HepG2 (cell line): Measurements from ENCODE around the gene PTPN3. TPM values are rescaled to one million over a fixed set of nuclear protein-coding genes. Genes with fewer than 3 reads are reported as not detected.

Experiments
- ATAC-seq: fragments of 200-7000 bp; cut with Tn5 transposase; 3 replicates; pipeline ENCODE4 v1.9.1; 2020; ENCODE audit warnings: mild to moderate bottlenecking, moderate library complexity
- BruUV-seq: library from RNA; stranded (reverse); fragments of 400-500 nt; replicated peaks from 2 replicates; lab custom pipeline; 2021; lab: Mats Ljungman, UMichigan
- CTCF ChIA-PET: fragments of 300-600 bp; formaldehyde crosslinking; extraction: SDS; loops from one replicate; lab custom pipeline; 2021; ENCODE audit warnings: low total read pairs, inconsistent platforms, low intra/inter-chr PET ratio; lab: Yijun Ruan, JAX
- POLR2A ChIA-PET: fragments of 350-600 bp; sonication (Branson Sonifier 250); formaldehyde crosslinking; loops from one replicate; lab custom pipeline; 2020; ENCODE audit warnings: antibody characterized with exemption, inconsistent platforms; lab: Yijun Ruan, JAX
- DNase-seq: peaks from one replicate; pipeline ENCODE4 v3.0.0-alpha.2; 2015; ENCODE audit warnings: low spot score
- FAIRE-seq: peaks from 3 replicates; lab custom pipeline; 2011; peaks lifted over from hg19 to GRCh38; lab: Jason Lieb, UNC
- H2AFZ ChIP-seq: one replicate; pipeline ENCODE4 v1.6.1; 2011; ENCODE audit warnings: low read length, inconsistent platforms
- H3K27ac ChIP-seq: fragments of 300-600 bp; 3 replicates; pipeline ENCODE4 v1.8.0; 2011; ENCODE audit warnings: mixed run types, mild to moderate bottlenecking, mixed read lengths, low read length, inconsistent platforms; ENCODE audit not compliant: insufficient read depth; ENCODE audit errors: extremely low read length
- H3K27me3 ChIP-seq, 2 experiments: fragments of 200-600 bp in 1 of 2; 2 replicates in 1 of 2; 3 replicates in 1 of 2; pipeline versions ENCODE4 v1.6.0 to v1.8.0; 2011; ENCODE audit warnings: low read length in 2 of 2, mild to moderate bottlenecking in 2 of 2, moderate library complexity in 2 of 2, inconsistent platforms in 1 of 2; ENCODE audit not compliant: insufficient read depth in 2 of 2, control insufficient read depth in 1 of 2
- H3K36me3 ChIP-seq, 2 experiments: fragments of 200-600 bp in 1 of 2; replicated peaks in 1 of 2; 2 replicates in 1 of 2; 3 replicates in 1 of 2; pipeline versions ENCODE4 v1.5.1 to v1.8.0; 2011; ENCODE audit warnings: low read length in 2 of 2, inconsistent platforms in 1 of 2; ENCODE audit not compliant: insufficient read depth in 2 of 2, control insufficient read depth in 1 of 2
- H3K4me1 ChIP-seq: 2 replicates; pipeline ENCODE4 v1.5.1; 2012; ENCODE audit warnings: low read length, inconsistent platforms; ENCODE audit not compliant: insufficient read depth
- H3K4me2 ChIP-seq: 2 replicates; pipeline ENCODE4 v1.6.0; 2011; ENCODE audit warnings: low read depth, low read length, inconsistent platforms
- H3K4me3 ChIP-seq, 3 experiments: fragments of 200-600 bp in 1 of 3; sonication (generic), shearing (Covaris generic) in 1 of 3; replicated peaks in 1 of 3; 2 replicates each; pipeline ENCODE4 v1.5.1; 2011 to 2016; ENCODE audit warnings: low read length in 3 of 3, inconsistent platforms in 2 of 3, low read depth in 2 of 3, mild to moderate bottlenecking in 2 of 3, control low read depth in 1 of 3, mixed read lengths in 1 of 3; ENCODE audit not compliant: insufficient read depth in 1 of 3
- H3K79me2 ChIP-seq: one replicate; pipeline ENCODE4 v1.6.1; 2011; ENCODE audit warnings: low read length, inconsistent platforms; ENCODE audit not compliant: insufficient read depth
- H3K9ac ChIP-seq: 2 replicates; pipeline ENCODE4 v1.6.0; 2011; ENCODE audit warnings: mild to moderate bottlenecking, low read depth, low read length, inconsistent platforms; ENCODE audit not compliant: insufficient read depth
- H3K9me3 ChIP-seq: 2 replicates; pipeline ENCODE4 v1.5.1; 2012; ENCODE audit warnings: mild to moderate bottlenecking, low read length
- H4K20me1 ChIP-seq: 2 replicates; pipeline ENCODE4 v1.6.0; 2011; ENCODE audit warnings: inconsistent platforms, mild to moderate bottlenecking, low read length, moderate library complexity; ENCODE audit not compliant: insufficient read depth
- AHDC1 ChIP-seq: sonication (generic); formaldehyde crosslinking; IDR thresholded peaks from 2 replicates; pipeline ENCODE4 v1.5.1; 2020; ENCODE audit warnings: mild to moderate bottlenecking, missing genetic modification reagents, borderline replicate concordance
- DNMT1 ChIP-seq: sonication (generic); formaldehyde crosslinking; IDR thresholded peaks from 2 replicates; pipeline ENCODE4 v1.5.1; 2020; ENCODE audit warnings: mild to moderate bottlenecking, missing genetic modification reagents
- FLYWCH1 ChIP-seq: sonication (generic); formaldehyde crosslinking; IDR thresholded peaks from 2 replicates; pipeline ENCODE4 v1.8.1; 2023; ENCODE audit warnings: mild to moderate bottlenecking, missing genetic modification reagents
- GATA4 ChIP-seq: sonication (generic); IDR thresholded peaks from 2 replicates; pipeline ENCODE4 v1.6.1; 2016; ENCODE audit warnings: antibody characterized with exemption, low read depth, borderline replicate concordance
- KAT8 ChIP-seq: IDR thresholded peaks from 2 replicates; pipeline ENCODE4 v1.6.1; 2016; ENCODE audit warnings: missing genetic modification reagents, missing compliant biosample characterization
- NCOA5 ChIP-seq: sonication (generic); formaldehyde crosslinking; IDR thresholded peaks from 2 replicates; pipeline ENCODE4 v1.4.0; 2020; ENCODE audit warnings: missing genetic modification reagents
- PAX8 ChIP-seq: sonication (generic); formaldehyde crosslinking; IDR thresholded peaks from 2 replicates; pipeline ENCODE4 v1.8.0; 2022; ENCODE audit warnings: mild to moderate bottlenecking, missing genetic modification reagents, borderline replicate concordance
- POLR2G ChIP-seq: fragments of 200-400 bp; formaldehyde crosslinking; IDR thresholded peaks from 2 replicates; pipeline ENCODE4 v1.6.1; 2018; ENCODE audit warnings: mild to moderate bottlenecking, low read depth, low read length, moderate library complexity
- SOX5 ChIP-seq: IDR thresholded peaks from 2 replicates; pipeline ENCODE4 v1.6.1; 2016; ENCODE audit warnings: borderline replicate concordance
- ZFP36L2 ChIP-seq: sonication (generic); formaldehyde crosslinking; IDR thresholded peaks from 2 replicates; pipeline ENCODE4 v1.4.0; 2020; ENCODE audit warnings: missing genetic modification reagents
- ZNF383 ChIP-seq: sonication (generic); formaldehyde crosslinking; IDR thresholded peaks from 2 replicates; pipeline ENCODE4 v1.4.0; 2020; ENCODE audit warnings: missing genetic modification reagents, mild to moderate bottlenecking, borderline replicate concordance
- ZNF572 ChIP-seq: sonication (generic); formaldehyde crosslinking; IDR thresholded peaks from 2 replicates; pipeline ENCODE4 v1.5.1; 2020; ENCODE audit warnings: mild to moderate bottlenecking, missing genetic modification reagents
- ZNF615 ChIP-seq: sonication (generic); formaldehyde crosslinking; IDR thresholded peaks from 2 replicates; pipeline ENCODE4 v1.5.0; 2020; ENCODE audit warnings: mild to moderate bottlenecking, missing genetic modification reagents, borderline replicate concordance
- WGBS: methylation state at CpG from one replicate; pipeline ENCODE4 v1.1.6; 2017; ENCODE audit warnings: low lambda C conversion rate; 5-methylcytosine and 5-hydroxymethylcytosine counted together
- in situ Hi-C: cut with HindIII; loops from 2 replicates; pipeline ENCODE4 v1.10.0; 2017; ENCODE audit warnings: low pct_unique_long_range_greater_than_20kb; ENCODE audit not compliant: extremely low pct_ligation_motif_present
- intact Hi-C: fragments of 100-400 bp; cut with micrococcal nuclease; formaldehyde crosslinking; loops from one replicate; pipeline ENCODE4 v1.10.0; 2022; ENCODE audit not compliant: unreplicated experiment
- polyA plus RNA-seq, 8 experiments: library from polyadenylated mRNA; depleted of rRNA in 3 of 8; stranded (reverse) in 7 of 8; unstranded in 1 of 8; fragments of >200 nt; fragmentation: Illumina TruSeq in 4 of 8; extraction: Trizol in 4 of 8; gene quantifications; 2 replicates each; pipeline versions ENCODE4 v1.2.1 to v1.2.3, GENCODE V29; 2011 to 2016; ENCODE audit warnings: low read depth in 4 of 8, missing spikeins in 1 of 8, mixed read lengths in 1 of 8; ENCODE audit not compliant: insufficient read depth in 1 of 8
- total RNA-seq, 5 experiments: library from RNA; depleted of rRNA; stranded (reverse); fragments of >200 nt; fragmentation: Illumina TruSeq; extraction: Trizol; gene quantifications; 2 replicates each; pipeline ENCODE4 v1.2.3, GENCODE V29; 2016; ENCODE audit warnings: low read depth in 1 of 5
- TF ChIP-seq, protein P1 (sequence below): sonication (generic); formaldehyde crosslinking; IDR thresholded peaks from 2 replicates; pipeline ENCODE4 v1.5.1; 2020; ENCODE audit warnings: missing genetic modification reagents, mild to moderate bottlenecking, borderline replicate concordance
- TF ChIP-seq, protein P2 (sequence below): sonication (generic); formaldehyde crosslinking; IDR thresholded peaks from 2 replicates; pipeline ENCODE4 v1.5.1; 2020; ENCODE audit warnings: missing genetic modification reagents, mild to moderate bottlenecking, borderline replicate concordance

PTPN3 gene
- total and polyA plus RNA-seq, 2 of the 13 experiments (the other 11 are each of a cell fraction or from before 2014, with no cell fraction given) = 5.6 to 20.5 TPM

- FAIRE-seq (peak; percentile 83), DNase-seq (peak; percentile 92), ATAC-seq (peak; percentile 89)
- Histone ChIP-seq H3K9ac (no peak overlapping the region), H3K27ac (no peak overlapping the region), H2AFZ (no peak overlapping the region), H3K4me2 (peak overlapping the region; percentile 89), H3K27me3 (no peaks in the 10 kb centered on the region; a peak in 2 of 5 replicates), H3K4me1 (peaks cover 51% of the 10 kb centered on the region), H4K20me1 (no peaks in the 10 kb centered on the region), H3K9me3 (no peaks in the 10 kb centered on the region), H3K36me3 (no peaks in the 10 kb centered on the region), H3K4me3 (peak overlapping the region; percentile 29 to 51 (median 32)), H3K79me2 (no peaks in the 10 kb centered on the region)
- POLR2A ChIA-PET = interaction anchor here (1.1 kb wide), 1 partner anchor 30 kb away, joined by 4 read pairs; no protein-coding TSS in a partner anchor
- no TSS peak for BruUV-seq
- under 1% methylated on average over 9 of the region's 9 CpGs for WGBS
- intact Hi-C loops (loop anchor here (1.0 to 5.0 kb wide), 2 partner anchors 30 to 40 kb away; no protein-coding TSS in a partner anchor), in situ Hi-C loops (loop anchor here (25.0 kb wide), 1 partner anchor 320 kb away; no protein-coding TSS in a partner anchor)
- CTCF ChIA-PET = no interaction called here
- peak; percentile 81 for TF ChIP-seq KAT8 (CRISPR knock-in tag)
- TF ChIP-seq, protein P1, sequence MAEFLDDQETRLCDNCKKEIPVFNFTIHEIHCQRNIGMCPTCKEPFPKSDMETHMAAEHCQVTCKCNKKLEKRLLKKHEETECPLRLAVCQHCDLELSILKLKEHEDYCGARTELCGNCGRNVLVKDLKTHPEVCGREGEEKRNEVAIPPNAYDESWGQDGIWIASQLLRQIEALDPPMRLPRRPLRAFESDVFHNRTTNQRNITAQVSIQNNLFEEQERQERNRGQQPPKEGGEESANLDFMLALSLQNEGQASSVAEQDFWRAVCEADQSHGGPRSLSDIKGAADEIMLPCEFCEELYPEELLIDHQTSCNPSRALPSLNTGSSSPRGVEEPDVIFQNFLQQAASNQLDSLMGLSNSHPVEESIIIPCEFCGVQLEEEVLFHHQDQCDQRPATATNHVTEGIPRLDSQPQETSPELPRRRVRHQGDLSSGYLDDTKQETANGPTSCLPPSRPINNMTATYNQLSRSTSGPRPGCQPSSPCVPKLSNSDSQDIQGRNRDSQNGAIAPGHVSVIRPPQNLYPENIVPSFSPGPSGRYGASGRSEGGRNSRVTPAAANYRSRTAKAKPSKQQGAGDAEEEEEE (CRISPR knock-in tag) = no peak
- TF ChIP-seq, protein P2, sequence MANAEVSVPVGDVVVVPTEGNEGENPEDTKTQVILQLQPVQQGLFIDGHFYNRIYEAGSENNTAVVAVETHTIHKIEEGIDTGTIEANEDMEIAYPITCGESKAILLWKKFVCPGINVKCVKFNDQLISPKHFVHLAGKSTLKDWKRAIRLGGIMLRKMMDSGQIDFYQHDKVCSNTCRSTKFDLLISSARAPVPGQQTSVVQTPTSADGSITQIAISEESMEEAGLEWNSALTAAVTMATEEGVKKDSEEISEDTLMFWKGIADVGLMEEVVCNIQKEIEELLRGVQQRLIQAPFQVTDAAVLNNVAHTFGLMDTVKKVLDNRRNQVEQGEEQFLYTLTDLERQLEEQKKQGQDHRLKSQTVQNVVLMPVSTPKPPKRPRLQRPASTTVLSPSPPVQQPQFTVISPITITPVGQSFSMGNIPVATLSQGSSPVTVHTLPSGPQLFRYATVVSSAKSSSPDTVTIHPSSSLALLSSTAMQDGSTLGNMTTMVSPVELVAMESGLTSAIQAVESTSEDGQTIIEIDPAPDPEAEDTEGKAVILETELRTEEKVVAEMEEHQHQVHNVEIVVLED = no peak; the same call in 1 of the 2 replicates
- no peak for TF ChIP-seq POLR2G
- 0 out of 2 replicates have a peak, but pooled peaks have one; percentile 36 for TF ChIP-seq PAX8 (CRISPR knock-in tag)
- TF ChIP-seq ZNF383 (CRISPR knock-in tag) = no peak
- no peak for TF ChIP-seq FLYWCH1 (CRISPR knock-in tag)
- no peak for TF ChIP-seq ZNF615 (CRISPR knock-in tag)
- no peak for TF ChIP-seq ZNF572 (CRISPR knock-in tag)
- peak; percentile 82; the same call in 1 of the 2 replicates for TF ChIP-seq AHDC1 (CRISPR knock-in tag)
- TF ChIP-seq GATA4 = peak; percentile 22; the same call in 1 of the 2 replicates
- TF ChIP-seq SOX5 (CRISPR knock-in tag) = peak; percentile 86
- no peak for TF ChIP-seq NCOA5 (CRISPR knock-in tag)
- TF ChIP-seq ZFP36L2 = no peak
- no peak for TF ChIP-seq DNMT1 (CRISPR knock-in tag)
Observed at GRCh38 chr9:109507421-109507838, 9.3 kb upstream of the PTPN3 start.
